Endothelial cell of umbilical vein (primary cell): Measurements from ENCODE around the gene CCR7. TPM values are rescaled to one million over a fixed set of nuclear protein-coding genes. Genes with fewer than 3 reads are reported as not detected.

Experiments
- BruUV-seq: library from RNA; stranded (reverse); fragments of 400-500 nt; replicated peaks from 2 replicates; lab custom pipeline; 2021; lab: Mats Ljungman, UMichigan
- CTCF ChIA-PET: fragments of 300-600, 350-600 bp; sonication (Branson Sonifier 250); formaldehyde crosslinking; loops from one replicate; lab custom pipeline; 2021; ENCODE audit warnings: antibody characterized with exemption, inconsistent platforms; lab: Charles Lee
- POLR2A ChIA-PET: fragments of 300-600, 350-600 bp; sonication (Branson Sonifier 250); formaldehyde crosslinking; loops from one replicate; lab custom pipeline; 2021; ENCODE audit warnings: antibody characterized with exemption, inconsistent platforms; lab: Charles Lee
- DNase-seq: peaks from one replicate; pipeline ENCODE4 v3.0.0-alpha.2; 2011; ENCODE audit warnings: low read depth, low spot score
- FAIRE-seq: peaks from 2 replicates; lab custom pipeline; 2011; peaks lifted over from hg19 to GRCh38; lab: Jason Lieb, UNC
- H2AFZ ChIP-seq: 2 replicates; pipeline ENCODE4 v1.6.0; 2012; ENCODE audit warnings: low read depth, low read length, control low read depth, inconsistent platforms
- H3K27ac ChIP-seq: 2 replicates; pipeline ENCODE4 v1.5.1; 2011; ENCODE audit warnings: low read depth, mild to moderate bottlenecking, control low read depth, low read length, moderate library complexity; ENCODE audit not compliant: insufficient read depth
- H3K27me3 ChIP-seq, 2 experiments: 2 replicates each; pipeline versions ENCODE4 v1.6.0 to v1.6.1; 2011; ENCODE audit warnings: low read length in 2 of 2, mixed read lengths in 1 of 2; ENCODE audit not compliant: control insufficient read depth in 2 of 2, insufficient read depth in 2 of 2
- H3K36me3 ChIP-seq, 2 experiments: 2 replicates in 1 of 2; 3 replicates in 1 of 2; pipeline ENCODE4 v1.5.1; 2011; ENCODE audit warnings: low read length in 2 of 2, mild to moderate bottlenecking in 1 of 2, moderate library complexity in 1 of 2; ENCODE audit not compliant: control insufficient read depth in 2 of 2, insufficient read depth in 2 of 2; ENCODE audit errors: extremely low read depth in 1 of 2
- H3K4me1 ChIP-seq: 3 replicates; pipeline ENCODE4 v1.5.1; 2011; ENCODE audit warnings: mild to moderate bottlenecking, low read length; ENCODE audit not compliant: control insufficient read depth, insufficient read depth; ENCODE audit errors: extremely low read depth
- H3K4me2 ChIP-seq: 2 replicates; pipeline ENCODE4 v1.6.1; 2011; ENCODE audit warnings: low read length, control low read depth, mixed read lengths; ENCODE audit not compliant: insufficient read depth
- H3K4me3 ChIP-seq, 3 experiments: fragments of 200-600 bp in 1 of 3; sonication (generic), shearing (Covaris generic) in 1 of 3; replicated peaks in 1 of 3; 2 replicates each; pipeline ENCODE4 v1.5.1; 2011 to 2016; ENCODE audit warnings: control low read depth in 3 of 3, low read length in 3 of 3, mild to moderate bottlenecking in 2 of 3, inconsistent platforms in 1 of 3, low read depth in 1 of 3, moderate library complexity in 1 of 3; ENCODE audit not compliant: insufficient read depth in 1 of 3
- H3K79me2 ChIP-seq: 2 replicates; pipeline ENCODE4 v1.6.0; 2012; ENCODE audit warnings: low read length, inconsistent platforms; ENCODE audit not compliant: control insufficient read depth, insufficient read depth
- H3K9ac ChIP-seq: replicated peaks from 2 replicates; pipeline ENCODE3; 2011; ENCODE audit warnings: low read length, control low read depth; ENCODE audit not compliant: insufficient read depth; ENCODE audit errors: extremely low read depth
- H3K9me1 ChIP-seq: replicated peaks from 3 replicates; pipeline ENCODE4 v1.6.0; 2011; ENCODE audit warnings: mild to moderate bottlenecking, low read length; ENCODE audit not compliant: control insufficient read depth, insufficient read depth; ENCODE audit errors: extremely low read depth
- H3K9me3 ChIP-seq: replicated peaks from 2 replicates; pipeline ENCODE4 v1.5.1; 2012; ENCODE audit warnings: low read length, inconsistent platforms; ENCODE audit not compliant: control insufficient read depth, insufficient read depth
- H4K20me1 ChIP-seq: replicated peaks from 2 replicates; pipeline ENCODE3; 2011; ENCODE audit warnings: mild to moderate bottlenecking, low read length; ENCODE audit not compliant: control insufficient read depth, insufficient read depth; ENCODE audit errors: extremely low read depth
- CTCF ChIP-seq, 2 donors: IDR thresholded peaks; 1 replicate in 1 of 2; 2 replicates in 1 of 2; pipeline ENCODE4 v1.5.1; 2011; ENCODE audit warnings: low read length in 2 of 2, mild to moderate bottlenecking in 2 of 2, moderate library complexity in 2 of 2, control low read depth in 1 of 2, inconsistent platforms in 1 of 2, low read depth in 1 of 2; ENCODE audit not compliant: insufficient read depth in 1 of 2; ENCODE audit errors: extremely low read depth in 1 of 2
- FOS ChIP-seq: IDR thresholded peaks from 2 replicates; pipeline ENCODE4 v1.6.1; 2011; ENCODE audit warnings: mild to moderate bottlenecking, low read length, moderate library complexity, borderline replicate concordance; ENCODE audit not compliant: insufficient read depth
- GATA2 ChIP-seq: IDR thresholded peaks from 2 replicates; pipeline ENCODE4 v1.7.0; 2011; ENCODE audit warnings: low read depth, mild to moderate bottlenecking, moderate library complexity, mixed read lengths, low read length; ENCODE audit not compliant: insufficient read length, insufficient read depth
- JUN ChIP-seq: IDR thresholded peaks from 2 replicates; pipeline ENCODE4 v1.6.1; 2011; ENCODE audit warnings: borderline replicate concordance, low read depth; ENCODE audit not compliant: insufficient read length, insufficient read depth
- MAX ChIP-seq: IDR thresholded peaks from 2 replicates; pipeline ENCODE4 v1.6.1; 2011; ENCODE audit not compliant: insufficient read depth, insufficient read length
- MYC ChIP-seq: IDR thresholded peaks from one replicate; pipeline ENCODE4 v1.6.1; 2011; ENCODE audit warnings: mild to moderate bottlenecking, low read depth, low read length
- POLR2A ChIP-seq: IDR thresholded peaks from 2 replicates; pipeline ENCODE4 v1.6.1; 2012; ENCODE audit warnings: low read depth, mild to moderate bottlenecking, control low read depth, low read length
- dilution Hi-C: fragments of 300-500 bp; cut with MboI; formaldehyde crosslinking; loops from one replicate; pipeline ENCODE4 v1.15.0; 2019; ENCODE audit warnings: low sequenced_read_pairs; ENCODE audit not compliant: extremely low pct_ligation_motif_present
- intact Hi-C: fragments of 100-400 bp; cut with micrococcal nuclease; formaldehyde crosslinking; loops from one replicate; pipeline ENCODE4 v1.10.0; 2022
- polyA plus RNA-seq, 4 experiments: library from polyadenylated mRNA; depleted of rRNA in 3 of 4; stranded (reverse) in 3 of 4; unstranded in 1 of 4; fragments of >200 nt; gene quantifications; 2 replicates each; pipeline versions ENCODE4 v1.2.1 to v1.2.3, GENCODE V29; 2011 to 2012; ENCODE audit warnings: missing spikeins in 1 of 4
- total RNA-seq: library from RNA; stranded (reverse); gene quantifications from 2 replicates; pipeline ENCODE4 v1.2.3, GENCODE V29; 2021

The CCR7 gene
- total and polyA plus RNA-seq, 2 donors (not counting 3 experiments of a cell fraction or from before 2014, with no cell fraction given) = 0.18 TPM; not detected in 1

GRCh38 chr17:40558300-40558889 is 6.9 kb downstream of the CCR7 start:
- Histone ChIP-seq H4K20me1 (no peaks in the 10 kb centered on the region), H3K27ac (no peak overlapping the region), H3K9ac (no peak overlapping the region), H3K9me3 (no peaks in the 10 kb centered on the region), H3K4me2 (no peak overlapping the region), H3K4me3 (no peak overlapping the region), H3K79me2 (no peaks in the 10 kb centered on the region), H3K4me1 (peaks cover 18% of the 10 kb centered on the region), H3K27me3 (peaks cover 5 to 21% of the 10 kb centered on the region in 2 experiments), H3K36me3 (no peaks in the 10 kb centered on the region), H3K9me1 (no peaks in the 10 kb centered on the region), H2AFZ (no peak overlapping the region)
- ChIA-PET POLR2A (no interaction called here), CTCF (interaction anchor here (1.3 to 12.3 kb wide), 11 partner anchors 10 to 199 kb away, joined by 3 to 304 read pairs (median 27); partner anchors contain the start of genes IGFBP4 and TOP2A)
- no TSS peak for BruUV-seq
- no peak for TF ChIP-seq CTCF (IDR thresholded peaks at IDR 0.05; ENCODE audit: extremely low read depth in 1 of 2, insufficient read depth in 1 of 2, low read depth in 1 of 2, low read length in 2 of 2)
- no peak for TF ChIP-seq GATA2
- no peak for TF ChIP-seq FOS
- no peak for TF ChIP-seq MYC
- no peak for TF ChIP-seq MAX
- no peak for TF ChIP-seq JUN
- TF ChIP-seq POLR2A = no peak
- no peak for FAIRE-seq
- DNase-seq = no peak
- dilution Hi-C loops = no loop called here
- intact Hi-C loops = no loop called here
